ENCODE results near the gene NR0B2. TPM values are rescaled to one million over a fixed set of nuclear protein-coding genes. Genes with fewer than 3 reads are reported as not detected.
A peak's percentile ranks its signal among the peaks of the same experiment; 100 is the strongest.

Gene NR0B2
- polyA plus RNA-seq, 1 donor (not counting 4 experiments of a cell fraction or from before 2014, with no cell fraction given), result not detected

DNA sequence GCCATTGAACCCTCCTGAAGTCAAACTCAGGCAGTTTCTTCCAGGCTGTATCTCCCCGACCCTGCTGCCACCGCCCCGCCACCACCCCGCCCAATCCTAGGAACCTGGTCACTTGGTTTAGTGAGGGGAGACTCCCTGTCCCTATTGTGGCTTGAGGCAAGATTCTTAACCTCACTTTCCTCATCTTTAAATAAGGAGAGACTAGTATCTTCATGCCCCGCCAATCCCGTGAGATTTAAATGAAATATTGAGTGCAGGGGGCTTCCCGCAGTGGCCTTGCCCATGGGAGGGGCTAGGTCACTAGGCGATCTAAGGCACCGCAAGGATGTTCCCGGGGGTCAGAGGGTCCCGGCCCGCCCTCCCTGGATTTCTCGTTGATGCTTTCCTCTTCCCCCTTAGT is 45.5 kb upstream of the NR0B2 start:
- TF ChIP-seq EZH2 (IDR thresholded peaks at IDR 0.05; ENCODE audit: low read length), result no peak
- TF ChIP-seq, protein P1, sequence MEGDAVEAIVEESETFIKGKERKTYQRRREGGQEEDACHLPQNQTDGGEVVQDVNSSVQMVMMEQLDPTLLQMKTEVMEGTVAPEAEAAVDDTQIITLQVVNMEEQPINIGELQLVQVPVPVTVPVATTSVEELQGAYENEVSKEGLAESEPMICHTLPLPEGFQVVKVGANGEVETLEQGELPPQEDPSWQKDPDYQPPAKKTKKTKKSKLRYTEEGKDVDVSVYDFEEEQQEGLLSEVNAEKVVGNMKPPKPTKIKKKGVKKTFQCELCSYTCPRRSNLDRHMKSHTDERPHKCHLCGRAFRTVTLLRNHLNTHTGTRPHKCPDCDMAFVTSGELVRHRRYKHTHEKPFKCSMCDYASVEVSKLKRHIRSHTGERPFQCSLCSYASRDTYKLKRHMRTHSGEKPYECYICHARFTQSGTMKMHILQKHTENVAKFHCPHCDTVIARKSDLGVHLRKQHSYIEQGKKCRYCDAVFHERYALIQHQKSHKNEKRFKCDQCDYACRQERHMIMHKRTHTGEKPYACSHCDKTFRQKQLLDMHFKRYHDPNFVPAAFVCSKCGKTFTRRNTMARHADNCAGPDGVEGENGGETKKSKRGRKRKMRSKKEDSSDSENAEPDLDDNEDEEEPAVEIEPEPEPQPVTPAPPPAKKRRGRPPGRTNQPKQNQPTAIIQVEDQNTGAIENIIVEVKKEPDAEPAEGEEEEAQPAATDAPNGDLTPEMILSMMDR (optimal IDR thresholded peaks at IDR 0.05 in 1 of 3, IDR thresholded peaks at IDR 0.05 in 1 of 3, conservative IDR thresholded peaks at IDR 0.05 in 1 of 3; ENCODE audit: extremely low read depth in 1 of 3, insufficient read depth in 2 of 3, low read length in 3 of 3), result no peak
- Histone ChIP-seq H3K4me2 (ENCODE audit: control insufficient read depth, extremely low read depth, insufficient read depth, low read depth, low read length) (peak overlapping the region; percentile 90), H3K79me2 (ENCODE audit: control insufficient read depth, insufficient read depth, low read length) (peaks cover 47% of the 10 kb centered on the region), H3K36me3 (ENCODE audit: control insufficient read depth in 2 of 2, extremely low read depth in 1 of 2, insufficient read depth in 2 of 2, low read length in 2 of 2) (peaks cover 0 to 7% of the 10 kb centered on the region in 2 experiments), H3K9ac (ENCODE audit: control insufficient read depth, extremely low read depth, insufficient read depth, low read length) (peak overlapping the region; percentile 93), H3K9me3 (ENCODE audit: control insufficient read depth, low read depth, low read length) (no peaks in the 10 kb centered on the region), H3K4me1 (ENCODE audit: control insufficient read depth, extremely low read depth, insufficient read depth, low read length) (peaks cover 31% of the 10 kb centered on the region), H3K9me1 (ENCODE audit: control insufficient read depth, extremely low read depth, insufficient read depth, low read length) (no peaks in the 10 kb centered on the region), H2AFZ (ENCODE audit: control insufficient read depth, low read length) (no peak overlapping the region), H3K4me3 (ENCODE audit: control insufficient read depth in 2 of 3, extremely low read depth in 1 of 3, insufficient read depth in 2 of 3, low read depth in 1 of 3, low read length in 3 of 3) (peak overlapping the region; percentile 80 to 95 (median 87)), H4K20me1 (ENCODE audit: control insufficient read depth, extremely low read depth, insufficient read depth, low read length) (no peaks in the 10 kb centered on the region), H3K27ac (ENCODE audit: control insufficient read depth, insufficient read depth, low read length) (peak overlapping the region; percentile 86), H3K27me3 (ENCODE audit: control insufficient read depth, extremely low read depth, insufficient read depth, low read length) (no peaks in the 10 kb centered on the region)
- DNase-seq (ENCODE audit: low read depth, low spot score), result no peak
- FAIRE-seq, result no peak
- dilution Hi-C loops (cut with MboI; ENCODE audit: extremely low pct_ligation_motif_present, low sequenced_read_pairs), result no loop called here

DNA sequence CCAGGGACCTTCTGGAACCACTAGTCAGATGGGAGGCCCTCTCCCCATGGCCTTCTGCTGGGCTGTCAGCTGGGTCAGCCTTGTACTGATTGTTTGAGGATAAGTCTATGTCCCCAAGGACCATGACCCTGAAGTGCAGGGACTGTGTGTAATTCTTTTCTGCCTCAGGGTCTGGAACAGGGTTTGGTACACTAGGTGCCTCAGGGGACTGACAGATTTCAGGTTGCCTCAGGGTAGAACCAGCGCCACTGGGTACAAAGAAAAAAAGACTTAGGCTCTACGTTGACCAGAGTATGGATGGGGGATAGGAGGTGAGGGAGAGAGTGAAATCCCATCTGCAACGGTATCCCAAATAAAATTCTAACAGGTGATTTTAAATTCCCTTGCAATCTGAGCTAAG is 43.5 kb upstream of the NR0B2 start:
- peaks cover 2 to 7% of the 10 kb centered on the region in 2 experiments for H3K36me3 ChIP-seq (ENCODE audit: control insufficient read depth in 2 of 2, extremely low read depth in 1 of 2, insufficient read depth in 2 of 2, low read length in 2 of 2)
- no peak overlapping the region for H3K27ac ChIP-seq (ENCODE audit: control insufficient read depth, insufficient read depth, low read length)
- DNase-seq (ENCODE audit: low read depth, low spot score) (no peak), FAIRE-seq (no peak)
- H3K79me2 ChIP-seq (ENCODE audit: control insufficient read depth, insufficient read depth, low read length), result peaks cover 51% of the 10 kb centered on the region
- no peak overlapping the region for H2AFZ ChIP-seq (ENCODE audit: control insufficient read depth, low read length)
- TF ChIP-seq EZH2 (IDR thresholded peaks at IDR 0.05; ENCODE audit: low read length), result no peak
- TF ChIP-seq, protein P1 (optimal IDR thresholded peaks at IDR 0.05 in 1 of 3, IDR thresholded peaks at IDR 0.05 in 1 of 3, conservative IDR thresholded peaks at IDR 0.05 in 1 of 3; ENCODE audit: extremely low read depth in 1 of 3, insufficient read depth in 2 of 3, low read length in 3 of 3), result no peak
- no peak overlapping the region for H3K4me3 ChIP-seq (ENCODE audit: control insufficient read depth in 2 of 3, extremely low read depth in 1 of 3, insufficient read depth in 2 of 3, low read depth in 1 of 3, low read length in 3 of 3)
- H3K9ac ChIP-seq (ENCODE audit: control insufficient read depth, extremely low read depth, insufficient read depth, low read length), result no peak overlapping the region
- no peaks in the 10 kb centered on the region for H3K27me3 ChIP-seq (ENCODE audit: control insufficient read depth, extremely low read depth, insufficient read depth, low read length)
- peaks cover 28% of the 10 kb centered on the region for H3K4me1 ChIP-seq (ENCODE audit: control insufficient read depth, extremely low read depth, insufficient read depth, low read length)
- H3K9me1 ChIP-seq (ENCODE audit: control insufficient read depth, extremely low read depth, insufficient read depth, low read length), result no peaks in the 10 kb centered on the region
- dilution Hi-C loops (cut with MboI; ENCODE audit: extremely low pct_ligation_motif_present, low sequenced_read_pairs), result no loop called here
- H3K4me2 ChIP-seq (ENCODE audit: control insufficient read depth, extremely low read depth, insufficient read depth, low read depth, low read length), result no peak overlapping the region
- no peaks in the 10 kb centered on the region for H3K9me3 ChIP-seq (ENCODE audit: control insufficient read depth, low read depth, low read length)
- no peaks in the 10 kb centered on the region for H4K20me1 ChIP-seq (ENCODE audit: control insufficient read depth, extremely low read depth, insufficient read depth, low read length)
